GM12878 (cell line): Measurements from ENCODE around the gene ERMN. TPM values are rescaled to one million over a fixed set of nuclear protein-coding genes. Genes with fewer than 3 reads are reported as not detected.

ENCODE experiments used
- ATAC-seq: fragments of 200-7000 bp; cut with Tn5 transposase; 3 replicates; pipeline ENCODE4 v1.9.1; 2020; ENCODE audit warnings: mild to moderate bottlenecking, moderate library complexity
- BruUV-seq: library from RNA; stranded (reverse); fragments of 400-500 nt; replicated peaks from 2 replicates; lab custom pipeline; 2021; lab: Mats Ljungman, UMichigan
- CTCF ChIA-PET: fragments of 300-600 bp; sonication (Branson Sonifier 250); formaldehyde crosslinking; extraction: SDS; loops from one replicate; lab custom pipeline; 2021; ENCODE audit warnings: inconsistent platforms; lab: Yijun Ruan, JAX
- POLR2A ChIA-PET: fragments of 350-600 bp; formaldehyde crosslinking; extraction: SDS; loops from one replicate; lab custom pipeline; 2021; ENCODE audit warnings: inconsistent platforms; lab: Charles Lee
- RAD21 ChIA-PET: fragments of 300-600 bp; sonication (Branson Sonifier 250); formaldehyde crosslinking; loops from one replicate; lab custom pipeline; 2023; ENCODE audit warnings: antibody characterized with exemption; ENCODE audit not compliant: unreplicated experiment; lab: Charles Lee
- SMC1A ChIA-PET: fragments of 300-600 bp; sonication (Branson Sonifier 250); formaldehyde crosslinking; loops from one replicate; lab custom pipeline; 2023; ENCODE audit not compliant: unreplicated experiment, uncharacterized antibody; lab: Charles Lee
- DNase-seq: peaks from one replicate; pipeline ENCODE4 v3.0.0-alpha.2; 2011; ENCODE audit warnings: low read depth, low spot score
- FAIRE-seq: peaks from 3 replicates; lab custom pipeline; 2011; peaks lifted over from hg19 to GRCh38; lab: Jason Lieb, UNC
- H2AFZ ChIP-seq: 2 replicates; pipeline ENCODE4 v1.6.0; 2011; ENCODE audit warnings: low read depth, low read length, control low read depth; ENCODE audit not compliant: control insufficient read depth
- H3K27ac ChIP-seq: 2 replicates; pipeline ENCODE4 v1.5.1; 2011; ENCODE audit warnings: control low read depth; ENCODE audit not compliant: control insufficient read depth, insufficient read depth
- H3K27me3 ChIP-seq, 2 experiments: replicated peaks in 1 of 2; 2 replicates each; pipeline versions ENCODE4 v1.6.0 to v1.6.1; 2011; ENCODE audit warnings: low read length in 1 of 2; ENCODE audit not compliant: control insufficient read depth in 2 of 2, insufficient read depth in 2 of 2
- H3K36me3 ChIP-seq, 2 experiments: 2 replicates each; pipeline ENCODE4 v1.5.1; 2011; ENCODE audit warnings: low read length in 1 of 2; ENCODE audit not compliant: control insufficient read depth in 2 of 2, insufficient read depth in 2 of 2
- H3K4me1 ChIP-seq: 2 replicates; pipeline ENCODE4 v1.6.1; 2011; ENCODE audit warnings: mild to moderate bottlenecking, low read length, moderate library complexity, mixed read lengths; ENCODE audit not compliant: control insufficient read depth, insufficient read depth
- H3K4me2 ChIP-seq: 2 replicates; pipeline ENCODE4 v1.6.0; 2011; ENCODE audit warnings: control low read depth; ENCODE audit not compliant: control insufficient read depth, insufficient read depth
- H3K4me3 ChIP-seq: fragments of 200-600 bp; sonication (generic); 2 replicates; pipeline ENCODE4 v1.5.1; 2016
- H3K79me2 ChIP-seq: 2 replicates; pipeline ENCODE4 v1.6.0; 2011; ENCODE audit warnings: low read length; ENCODE audit not compliant: control insufficient read depth, insufficient read depth
- H3K9ac ChIP-seq: 2 replicates; pipeline ENCODE4 v1.8.0; 2011; ENCODE audit warnings: low read length, control low read depth, mixed read lengths; ENCODE audit not compliant: control insufficient read depth, insufficient read depth
- H3K9me3 ChIP-seq: replicated peaks from 3 replicates; pipeline ENCODE4 v1.5.1; 2011; ENCODE audit warnings: mild to moderate bottlenecking, low read length; ENCODE audit not compliant: control insufficient read depth, insufficient read depth
- H4K20me1 ChIP-seq: 2 replicates; pipeline ENCODE4 v1.6.0; 2011; ENCODE audit not compliant: control insufficient read depth, insufficient read depth
- EP300 ChIP-seq, 2 experiments: fragments of 150-350 bp in 1 of 2; IDR thresholded peaks; 2 replicates each; pipeline ENCODE4 v1.6.1; 2011 to 2012; ENCODE audit warnings: low read depth in 2 of 2, low read length in 2 of 2, borderline replicate concordance in 1 of 2, improper control_type of control experiment in 1 of 2, inconsistent platforms in 1 of 2; ENCODE audit not compliant: control insufficient read depth in 1 of 2
- GABPA ChIP-seq: IDR thresholded peaks from 2 replicates; pipeline ENCODE4 v1.6.1; 2014; ENCODE audit warnings: antibody characterized with exemption, low read depth, mild to moderate bottlenecking, inconsistent platforms
- IKZF1 ChIP-seq: fragments of 450-650 bp; conservative IDR thresholded peaks from 2 replicates; pipeline ENCODE4 v1.6.1; 2017; ENCODE audit warnings: antibody characterized with exemption, mild to moderate bottlenecking
- IRF4 ChIP-seq: IDR thresholded peaks from 2 replicates; pipeline ENCODE4 v1.6.1; 2011; ENCODE audit warnings: low read depth, low read length
- LARP7 ChIP-seq: fragments of 450-650 bp; IDR thresholded peaks from 2 replicates; pipeline ENCODE4 v1.6.1; 2017; ENCODE audit warnings: mild to moderate bottlenecking
- MEF2A ChIP-seq: IDR thresholded peaks from 2 replicates; pipeline ENCODE4 v1.6.1; 2011; ENCODE audit warnings: low read depth, mild to moderate bottlenecking, low read length, moderate library complexity; ENCODE audit not compliant: insufficient read depth
- NR2F1 ChIP-seq: fragments of 450-650 bp; conservative IDR thresholded peaks from 2 replicates; pipeline ENCODE4 v1.6.1; 2017; ENCODE audit warnings: mild to moderate bottlenecking
- RB1 ChIP-seq: fragments of 450-650 bp; formaldehyde crosslinking; IDR thresholded peaks from 2 replicates; pipeline ENCODE4 v1.6.1; 2017; ENCODE audit warnings: mild to moderate bottlenecking, borderline replicate concordance
- STAT3 ChIP-seq: IDR thresholded peaks from 2 replicates; pipeline ENCODE4 v1.6.1; 2011; ENCODE audit warnings: low read depth, low read length, improper control_type of control experiment
- WGBS: methylation state at CpG from one replicate; pipeline ENCODE4 v1.1.6; 2016; ENCODE audit warnings: low lambda C conversion rate; ENCODE audit not compliant: insufficient replicate concordance, insufficient coverage; ENCODE audit errors: missing lambda C conversion rate; 5-methylcytosine and 5-hydroxymethylcytosine counted together
- in situ Hi-C: fragments of 300-500 bp; cut with MboI; formaldehyde crosslinking; loops from 9 replicates; pipeline ENCODE4 v1.14.3; 2018; ENCODE audit warnings: mixed read lengths
- intact Hi-C: fragments of 100-400 bp; cut with micrococcal nuclease; formaldehyde crosslinking; loops from one replicate; pipeline ENCODE4 v1.14.2; 2022; ENCODE audit not compliant: unreplicated experiment
- polyA plus RNA-seq, 11 experiments: library from polyadenylated mRNA; depleted of rRNA in 4 of 11; unstranded in 6 of 11; stranded (reverse) in 5 of 11; fragments of >200 nt; fragmentation: Nextera tagmentation in 4 of 11; fragmentation: Illumina TruSeq in 1 of 11; extraction: Ambion mirVana in 4 of 11; extraction: Trizol in 1 of 11; gene quantifications; 1 replicate in 1 of 11; 2 replicates in 10 of 11; pipeline versions ENCODE4 v1.2.1 to v1.2.3, GENCODE V29; 2011 to 2016; ENCODE audit warnings: inconsistent platforms in 2 of 11, missing spikeins in 2 of 11, low read depth in 1 of 11
- total RNA-seq, 4 experiments: library from RNA; depleted of rRNA in 3 of 4; stranded (reverse); fragments of >200 nt in 3 of 4; fragmentation: Illumina TruSeq in 1 of 4; extraction: Trizol in 1 of 4; gene quantifications; 2 replicates each; pipeline versions ENCODE4 v1.2.1 to v1.2.3, GENCODE V29; 2013 to 2021
- TF ChIP-seq, protein P1 (sequence below): IDR thresholded peaks from 2 replicates; pipeline ENCODE4 v1.6.1; 2012; ENCODE audit warnings: low read depth, low read length, improper control_type of control experiment
- TF ChIP-seq, protein P2 (sequence below): fragments of 450-650 bp; IDR thresholded peaks from 2 replicates; pipeline ENCODE4 v1.6.1; 2016; ENCODE audit warnings: mild to moderate bottlenecking
- TF ChIP-seq, protein P3 (sequence below): IDR thresholded peaks from 2 replicates; pipeline ENCODE4 v1.6.1; 2012; ENCODE audit warnings: mild to moderate bottlenecking, low read depth, low read length

The ERMN gene
- total and polyA plus RNA-seq, 10 of the 15 experiments (the other 5 are each of a cell fraction or from before 2014, with no cell fraction given), result 0.26 to 5.3 (median 1.5) TPM

DNA sequence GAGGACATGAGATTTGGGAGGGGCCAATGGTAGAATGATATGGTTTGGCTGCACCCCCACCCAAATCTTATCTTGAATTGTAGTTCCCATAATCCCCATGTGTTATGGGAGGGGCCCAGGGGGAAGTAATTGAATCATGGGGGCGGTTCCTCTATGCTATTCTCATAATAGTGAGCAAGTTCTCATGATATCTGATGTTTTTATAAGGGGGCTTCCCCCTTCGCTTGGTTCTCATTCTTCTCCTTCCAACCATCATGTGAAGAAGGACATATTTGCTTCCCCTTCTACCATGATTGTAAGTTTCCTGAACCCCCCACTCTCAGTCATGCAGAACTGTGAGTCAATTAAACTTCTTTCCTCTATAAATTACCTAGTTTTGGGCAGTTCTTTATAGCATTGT, 37.0 kb upstream of the ERMN start:
- no peak overlapping the region for H3K27ac ChIP-seq
- H3K4me1 ChIP-seq, result peaks cover 14% of the 10 kb centered on the region
- H3K36me3 ChIP-seq, result no peaks in the 10 kb centered on the region; a peak in 1 of 4 replicates
- SMC1A ChIA-PET, result interaction anchor here (2.1 to 4.2 kb wide), 7 partner anchors 26 to 77 kb away, joined by 8 to 44 read pairs (median 13); no protein-coding TSS in a partner anchor
- no TSS peak for BruUV-seq
- no peak for DNase-seq
- H3K4me3 ChIP-seq, result no peak overlapping the region
- in situ Hi-C loops (no loop called here), intact Hi-C loops (loop anchor here (1.0 kb wide), 1 partner anchor 51 kb away; no protein-coding TSS in a partner anchor)
- H4K20me1 ChIP-seq, result no peaks in the 10 kb centered on the region
- H3K27me3 ChIP-seq, result no peaks in the 10 kb centered on the region
- RAD21 ChIA-PET, result interaction anchor here (0.8 to 3.4 kb wide), 3 partner anchors 35 to 76 kb away, joined by 3 to 20 read pairs (median 6); no protein-coding TSS in a partner anchor
- peaks cover 23% of the 10 kb centered on the region for H3K9me3 ChIP-seq
- no peak overlapping the region for H3K9ac ChIP-seq
- no peaks in the 10 kb centered on the region for H3K79me2 ChIP-seq
- no peak overlapping the region for H2AFZ ChIP-seq
- no peak for TF ChIP-seq RB1
- no peak for TF ChIP-seq IRF4
- TF ChIP-seq IKZF1, result no peak
- TF ChIP-seq, all 136 proteins: peak for 0
- ChIA-PET POLR2A (no interaction called here), CTCF (interaction anchor here (1.2 to 5.1 kb wide), 4 partner anchors 25 to 41 kb away, joined by 5 to 43 read pairs (median 17); partner anchors contain the start of gene ERMN)
- WGBS, result 100% methylated on average over 2 of the region's 2 CpGs
- ATAC-seq (no peak), FAIRE-seq (no peak)
- no peak overlapping the region for H3K4me2 ChIP-seq

DNA sequence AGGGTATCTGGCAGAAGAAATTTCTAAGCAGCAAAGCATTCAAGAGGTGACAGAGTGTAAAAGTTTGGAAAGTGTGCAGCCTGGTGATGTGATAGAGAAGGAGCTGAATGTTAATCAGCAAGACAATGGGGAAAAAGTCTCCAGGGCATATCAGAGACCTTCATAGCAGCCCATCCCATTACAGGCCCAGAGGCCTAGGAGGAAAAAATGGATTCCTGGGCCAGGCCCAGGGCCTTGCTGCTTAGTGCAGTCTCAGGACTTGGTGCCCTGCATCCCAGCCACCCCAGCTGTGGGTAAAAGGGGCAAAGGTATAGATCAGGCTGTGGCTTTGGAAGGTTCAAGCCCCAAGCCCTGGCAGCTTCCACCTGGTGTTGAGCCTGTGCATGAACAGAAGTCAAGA, 35.9 kb upstream of the ERMN start:
- no peaks in the 10 kb centered on the region for H4K20me1 ChIP-seq
- TF ChIP-seq EP300 (IDR thresholded peaks at IDR 0.05; ENCODE audit: borderline replicate concordance in 1 of 2, control insufficient read depth in 1 of 2, low read depth in 2 of 2, low read length in 2 of 2) (no peak), MEF2A (no peak), NR2F1 (no peak), GABPA (no peak), STAT3 (no peak), LARP7 (no peak)
- TF ChIP-seq, protein P1, sequence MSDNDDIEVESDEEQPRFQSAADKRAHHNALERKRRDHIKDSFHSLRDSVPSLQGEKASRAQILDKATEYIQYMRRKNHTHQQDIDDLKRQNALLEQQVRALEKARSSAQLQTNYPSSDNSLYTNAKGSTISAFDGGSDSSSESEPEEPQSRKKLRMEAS, result no peak
- TF ChIP-seq, protein P2, sequence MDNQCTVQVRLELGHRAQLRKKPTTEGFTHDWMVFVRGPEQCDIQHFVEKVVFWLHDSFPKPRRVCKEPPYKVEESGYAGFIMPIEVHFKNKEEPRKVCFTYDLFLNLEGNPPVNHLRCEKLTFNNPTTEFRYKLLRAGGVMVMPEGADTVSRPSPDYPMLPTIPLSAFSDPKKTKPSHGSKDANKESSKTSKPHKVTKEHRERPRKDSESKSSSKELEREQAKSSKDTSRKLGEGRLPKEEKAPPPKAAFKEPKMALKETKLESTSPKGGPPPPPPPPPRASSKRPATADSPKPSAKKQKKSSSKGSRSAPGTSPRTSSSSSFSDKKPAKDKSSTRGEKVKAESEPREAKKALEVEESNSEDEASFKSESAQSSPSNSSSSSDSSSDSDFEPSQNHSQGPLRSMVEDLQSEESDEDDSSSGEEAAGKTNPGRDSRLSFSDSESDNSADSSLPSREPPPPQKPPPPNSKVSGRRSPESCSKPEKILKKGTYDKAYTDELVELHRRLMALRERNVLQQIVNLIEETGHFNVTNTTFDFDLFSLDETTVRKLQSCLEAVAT, result no peak
- TF ChIP-seq, protein P3, sequence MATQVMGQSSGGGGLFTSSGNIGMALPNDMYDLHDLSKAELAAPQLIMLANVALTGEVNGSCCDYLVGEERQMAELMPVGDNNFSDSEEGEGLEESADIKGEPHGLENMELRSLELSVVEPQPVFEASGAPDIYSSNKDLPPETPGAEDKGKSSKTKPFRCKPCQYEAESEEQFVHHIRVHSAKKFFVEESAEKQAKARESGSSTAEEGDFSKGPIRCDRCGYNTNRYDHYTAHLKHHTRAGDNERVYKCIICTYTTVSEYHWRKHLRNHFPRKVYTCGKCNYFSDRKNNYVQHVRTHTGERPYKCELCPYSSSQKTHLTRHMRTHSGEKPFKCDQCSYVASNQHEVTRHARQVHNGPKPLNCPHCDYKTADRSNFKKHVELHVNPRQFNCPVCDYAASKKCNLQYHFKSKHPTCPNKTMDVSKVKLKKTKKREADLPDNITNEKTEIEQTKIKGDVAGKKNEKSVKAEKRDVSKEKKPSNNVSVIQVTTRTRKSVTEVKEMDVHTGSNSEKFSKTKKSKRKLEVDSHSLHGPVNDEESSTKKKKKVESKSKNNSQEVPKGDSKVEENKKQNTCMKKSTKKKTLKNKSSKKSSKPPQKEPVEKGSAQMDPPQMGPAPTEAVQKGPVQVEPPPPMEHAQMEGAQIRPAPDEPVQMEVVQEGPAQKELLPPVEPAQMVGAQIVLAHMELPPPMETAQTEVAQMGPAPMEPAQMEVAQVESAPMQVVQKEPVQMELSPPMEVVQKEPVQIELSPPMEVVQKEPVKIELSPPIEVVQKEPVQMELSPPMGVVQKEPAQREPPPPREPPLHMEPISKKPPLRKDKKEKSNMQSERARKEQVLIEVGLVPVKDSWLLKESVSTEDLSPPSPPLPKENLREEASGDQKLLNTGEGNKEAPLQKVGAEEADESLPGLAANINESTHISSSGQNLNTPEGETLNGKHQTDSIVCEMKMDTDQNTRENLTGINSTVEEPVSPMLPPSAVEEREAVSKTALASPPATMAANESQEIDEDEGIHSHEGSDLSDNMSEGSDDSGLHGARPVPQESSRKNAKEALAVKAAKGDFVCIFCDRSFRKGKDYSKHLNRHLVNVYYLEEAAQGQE, result no peak
- H2AFZ ChIP-seq, result no peak overlapping the region
- no peak for DNase-seq
- H3K27ac ChIP-seq, result no peak overlapping the region
- no TSS peak for BruUV-seq
- H3K27me3 ChIP-seq, result no peaks in the 10 kb centered on the region
- H3K9ac ChIP-seq, result no peak overlapping the region
- intact Hi-C loops, result no loop called here
- ATAC-seq, result no peak
- ChIA-PET RAD21 (no interaction called here), SMC1A (no interaction called here), CTCF (interaction anchor here (0.8 to 1.2 kb wide), 2 partner anchors 24 to 27 kb away, joined by 3 to 5 read pairs; no protein-coding TSS in a partner anchor), POLR2A (no interaction called here)
- H3K4me2 ChIP-seq, result no peak overlapping the region
- H3K4me3 ChIP-seq, result no peak overlapping the region
- H3K4me1 ChIP-seq, result peaks cover 14% of the 10 kb centered on the region
- H3K9me3 ChIP-seq, result peaks cover 23% of the 10 kb centered on the region
- H3K79me2 ChIP-seq, result no peaks in the 10 kb centered on the region
- no peaks in the 10 kb centered on the region; a peak in 1 of 4 replicates for H3K36me3 ChIP-seq
- in situ Hi-C loops, result no loop called here
- FAIRE-seq, result no peak
